Measurements from ENCODE around the gene COX4I1. TPM values are rescaled to one million over a fixed set of nuclear protein-coding genes. Genes with fewer than 3 reads are reported as not detected.

COX4I1 gene
- total RNA-seq, 1 donor = 297 TPM

DNA sequence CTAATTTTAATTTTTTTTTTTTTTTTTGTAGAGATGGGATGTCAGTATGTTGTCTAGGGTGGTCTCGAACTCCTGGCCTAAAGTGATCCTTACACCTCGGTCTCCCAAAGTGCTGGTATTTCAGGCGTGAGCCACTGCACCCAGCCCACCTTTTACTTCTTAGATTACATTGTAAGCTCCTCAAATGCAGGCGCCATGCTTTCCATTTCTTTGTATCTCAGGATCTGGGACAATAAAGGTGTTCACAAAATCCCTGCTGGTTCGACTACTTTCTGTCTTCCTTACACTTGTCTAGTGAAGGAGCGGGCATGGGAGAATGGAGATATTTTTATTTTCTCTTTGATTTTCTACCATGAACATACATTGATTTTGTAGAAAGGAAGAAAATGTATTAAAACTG, 25.4 kb upstream of the COX4I1 start:
- TF ChIP-seq, protein P1, sequence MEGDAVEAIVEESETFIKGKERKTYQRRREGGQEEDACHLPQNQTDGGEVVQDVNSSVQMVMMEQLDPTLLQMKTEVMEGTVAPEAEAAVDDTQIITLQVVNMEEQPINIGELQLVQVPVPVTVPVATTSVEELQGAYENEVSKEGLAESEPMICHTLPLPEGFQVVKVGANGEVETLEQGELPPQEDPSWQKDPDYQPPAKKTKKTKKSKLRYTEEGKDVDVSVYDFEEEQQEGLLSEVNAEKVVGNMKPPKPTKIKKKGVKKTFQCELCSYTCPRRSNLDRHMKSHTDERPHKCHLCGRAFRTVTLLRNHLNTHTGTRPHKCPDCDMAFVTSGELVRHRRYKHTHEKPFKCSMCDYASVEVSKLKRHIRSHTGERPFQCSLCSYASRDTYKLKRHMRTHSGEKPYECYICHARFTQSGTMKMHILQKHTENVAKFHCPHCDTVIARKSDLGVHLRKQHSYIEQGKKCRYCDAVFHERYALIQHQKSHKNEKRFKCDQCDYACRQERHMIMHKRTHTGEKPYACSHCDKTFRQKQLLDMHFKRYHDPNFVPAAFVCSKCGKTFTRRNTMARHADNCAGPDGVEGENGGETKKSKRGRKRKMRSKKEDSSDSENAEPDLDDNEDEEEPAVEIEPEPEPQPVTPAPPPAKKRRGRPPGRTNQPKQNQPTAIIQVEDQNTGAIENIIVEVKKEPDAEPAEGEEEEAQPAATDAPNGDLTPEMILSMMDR (IDR thresholded peaks at IDR 0.05; ENCODE audit: extremely low read depth, low read depth, low read length) = no peak
- Histone ChIP-seq H3K4me2 (ENCODE audit: insufficient read depth, low read length) (no peak overlapping the region), H3K4me3 (ENCODE audit: insufficient read depth, low read length) (no peak overlapping the region)

DNA sequence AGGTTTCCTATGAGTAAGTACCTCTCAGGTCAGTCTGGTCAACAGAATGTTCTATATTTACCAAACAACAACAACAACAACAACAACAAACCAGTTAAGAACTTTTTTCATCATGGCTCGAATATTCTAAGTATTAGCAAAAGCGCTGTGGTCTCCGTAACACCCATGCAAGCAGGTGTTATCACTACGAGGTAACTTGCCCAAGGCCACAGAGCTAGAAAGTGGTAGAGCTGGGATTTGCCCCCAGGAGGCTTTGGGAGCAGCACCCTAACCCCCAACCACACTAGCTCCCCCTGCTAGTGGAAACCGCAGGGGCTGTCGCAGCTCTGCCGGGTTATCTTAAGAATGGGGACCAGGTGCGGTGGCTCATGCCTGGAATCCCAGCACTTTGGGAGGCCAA, 24.7 kb upstream of the COX4I1 start:
- Histone ChIP-seq H3K79me2 (ENCODE audit: insufficient read depth, low read length) (no peaks in the 10 kb centered on the region), H4K20me1 (ENCODE audit: insufficient read depth, low read length) (peaks cover 5% of the 10 kb centered on the region), H3K4me1 (ENCODE audit: insufficient read depth, low read length) (peaks cover 4% of the 10 kb centered on the region), H3K27me3 (ENCODE audit: insufficient read depth, low read length) (no peaks in the 10 kb centered on the region), H3K9me3 (ENCODE audit: low read depth, low read length) (no peaks in the 10 kb centered on the region), H3K27ac (ENCODE audit: low read depth, low read length) (no peak overlapping the region), H3K4me2 (ENCODE audit: insufficient read depth, low read length) (no peak overlapping the region), H3K36me3 (ENCODE audit: insufficient read depth, low read length) (peaks cover 34% of the 10 kb centered on the region), H2AFZ (ENCODE audit: low read length) (no peak overlapping the region), H3K4me3 (ENCODE audit: insufficient read depth, low read length) (no peak overlapping the region)
- no peak for DNase-seq (ENCODE audit: insufficient read length, low spot score, missing footprints)
- TF ChIP-seq, protein P1 (IDR thresholded peaks at IDR 0.05; ENCODE audit: extremely low read depth, low read depth, low read length) = no peak

More for the DNA sequence above, 25.4 kb upstream of the COX4I1 start:
- Histone ChIP-seq H3K79me2 (ENCODE audit: insufficient read depth, low read length) (no peaks in the 10 kb centered on the region), H3K4me1 (ENCODE audit: insufficient read depth, low read length) (peaks cover 4% of the 10 kb centered on the region), H3K36me3 (ENCODE audit: insufficient read depth, low read length) (peaks cover 27% of the 10 kb centered on the region), H3K9me3 (ENCODE audit: low read depth, low read length) (no peaks in the 10 kb centered on the region), H2AFZ (ENCODE audit: low read length) (no peak overlapping the region), H4K20me1 (ENCODE audit: insufficient read depth, low read length) (peaks cover 2% of the 10 kb centered on the region), H3K27me3 (ENCODE audit: insufficient read depth, low read length) (no peaks in the 10 kb centered on the region), H3K27ac (ENCODE audit: low read depth, low read length) (no peak overlapping the region)
- no peak for DNase-seq (ENCODE audit: insufficient read length, low spot score, missing footprints)

DNA sequence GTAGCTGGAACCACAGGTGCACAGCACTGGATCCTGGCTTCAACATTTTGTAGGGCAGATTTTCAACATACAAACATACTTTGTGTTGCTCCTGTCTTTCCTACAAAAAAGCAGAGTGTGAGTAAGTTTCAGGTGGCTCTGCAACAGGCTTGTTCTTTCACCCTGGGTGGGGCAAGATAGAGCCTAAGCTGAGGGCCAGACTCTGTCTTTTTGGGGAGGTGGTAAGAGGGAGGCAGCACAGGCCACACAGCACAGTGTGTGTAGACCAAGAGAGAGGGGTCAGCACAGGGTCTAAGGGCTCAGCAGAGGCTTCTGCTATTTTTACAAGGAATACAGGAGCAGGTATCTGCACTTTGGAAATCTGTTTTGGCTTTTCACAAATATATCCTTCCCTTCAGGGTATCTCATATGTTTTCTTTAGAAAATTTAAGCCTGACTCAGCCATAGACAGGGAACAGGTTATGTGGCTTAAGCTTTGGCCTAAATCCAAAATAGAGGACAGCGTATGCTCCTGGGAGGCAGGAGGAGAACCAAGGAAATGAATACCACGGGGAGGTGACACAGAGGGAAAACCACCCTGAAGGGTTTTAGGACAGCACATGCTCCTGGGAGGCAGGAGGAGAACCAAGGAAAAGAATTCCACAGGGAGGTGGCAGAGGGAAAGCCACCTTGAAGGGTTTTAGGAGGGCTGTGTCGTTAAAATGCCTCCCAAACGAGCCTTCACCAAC, 21.7 kb upstream of the COX4I1 start:
- peaks cover 27% of the 10 kb centered on the region for H4K20me1 ChIP-seq (ENCODE audit: insufficient read depth, low read length)
- H3K9me3 ChIP-seq (ENCODE audit: low read depth, low read length) = no peaks in the 10 kb centered on the region
- peaks cover 4% of the 10 kb centered on the region for H3K4me1 ChIP-seq (ENCODE audit: insufficient read depth, low read length)
- peaks cover 56% of the 10 kb centered on the region for H3K36me3 ChIP-seq (ENCODE audit: insufficient read depth, low read length)
- H3K27ac ChIP-seq (ENCODE audit: low read depth, low read length) = no peak overlapping the region
- H3K4me2 ChIP-seq (ENCODE audit: insufficient read depth, low read length) = no peak overlapping the region
- no peak overlapping the region for H2AFZ ChIP-seq (ENCODE audit: low read length)
- H3K4me3 ChIP-seq (ENCODE audit: insufficient read depth, low read length) = no peak overlapping the region
- no peaks in the 10 kb centered on the region for H3K27me3 ChIP-seq (ENCODE audit: insufficient read depth, low read length)
- peak; percentile 88 for DNase-seq (ENCODE audit: insufficient read length, low spot score, missing footprints)
- TF ChIP-seq, protein P1 (IDR thresholded peaks at IDR 0.05; ENCODE audit: extremely low read depth, low read depth, low read length) = no peak
- peaks cover 12% of the 10 kb centered on the region for H3K79me2 ChIP-seq (ENCODE audit: insufficient read depth, low read length)

DNA sequence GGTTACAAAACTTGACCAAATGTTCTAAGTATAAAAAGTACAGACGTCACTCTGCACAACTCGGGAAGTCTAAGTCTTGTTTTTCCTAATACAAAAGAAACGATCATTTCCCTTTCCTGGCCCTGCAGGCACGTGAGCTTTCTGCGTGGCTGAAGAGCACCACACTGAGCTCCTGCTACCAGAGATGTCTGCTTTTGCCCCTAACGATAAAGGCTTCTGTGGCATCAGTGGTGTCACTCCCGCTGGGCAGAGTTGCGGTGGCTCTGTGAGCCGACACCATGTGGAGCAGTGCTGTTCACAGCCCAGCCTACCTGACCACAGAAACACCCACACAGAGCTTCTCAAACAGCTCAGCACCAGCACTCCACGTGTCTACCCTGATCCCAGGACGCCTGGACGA, 20.6 kb upstream of the COX4I1 start:
- Histone ChIP-seq H4K20me1 (ENCODE audit: insufficient read depth, low read length) (peaks cover 35% of the 10 kb centered on the region), H3K79me2 (ENCODE audit: insufficient read depth, low read length) (peaks cover 19% of the 10 kb centered on the region), H3K9me3 (ENCODE audit: low read depth, low read length) (no peaks in the 10 kb centered on the region), H3K36me3 (ENCODE audit: insufficient read depth, low read length) (peaks cover 62% of the 10 kb centered on the region), H3K4me1 (ENCODE audit: insufficient read depth, low read length) (peaks cover 4% of the 10 kb centered on the region), H3K4me3 (ENCODE audit: insufficient read depth, low read length) (no peak overlapping the region), H3K27me3 (ENCODE audit: insufficient read depth, low read length) (no peaks in the 10 kb centered on the region), H3K4me2 (ENCODE audit: insufficient read depth, low read length) (no peak overlapping the region), H2AFZ (ENCODE audit: low read length) (no peak overlapping the region), H3K27ac (ENCODE audit: low read depth, low read length) (no peak overlapping the region)
- TF ChIP-seq, protein P1 (IDR thresholded peaks at IDR 0.05; ENCODE audit: extremely low read depth, low read depth, low read length) = no peak
- DNase-seq (ENCODE audit: insufficient read length, low spot score, missing footprints) = no peak
